Measurements from ENCODE around the gene PRRG1. TPM values are rescaled to one million over a fixed set of nuclear protein-coding genes. Genes with fewer than 3 reads are reported as not detected.
A peak's percentile ranks its signal among the peaks of the same experiment; 100 is the strongest.
"Not testable (repeated sequence)": the region's sequence is repeated elsewhere in the genome, so short reads cannot be mapped to it uniquely, and the experiment has no call there.

Gene PRRG1
- total RNA-seq, 1 donor from 2014 or later, result 14.5 TPM

- no peak for DNase-seq
- intact Hi-C loops (cut with DNase I), result no loop called here
- ATAC-seq (ENCODE audit: poor library complexity), result no peak
Measured at GRCh38 chrX:37367946-37368345, 18.8 kb downstream of the PRRG1 start.

GRCh38 chrX:37370499-37371141 lies 21.5 kb downstream of the PRRG1 start:
- ATAC-seq (ENCODE audit: poor library complexity) (no peak), DNase-seq (no peak)
- intact Hi-C loops (cut with DNase I), result no loop called here

- intact Hi-C loops (cut with DNase I), result no loop called here
- DNase-seq (peak; percentile 43), ATAC-seq (ENCODE audit: poor library complexity) (peak; percentile 91)
Measured at GRCh38 chrX:37371578-37371991, 22.4 kb downstream of the PRRG1 start.

- intact Hi-C loops (cut with DNase I), result no loop called here
- ATAC-seq (ENCODE audit: poor library complexity) (peak; percentile 76), DNase-seq (no peak)
Measured at GRCh38 chrX:37378404-37378803, 29.2 kb downstream of the PRRG1 start.

GRCh38 chrX:37378830-37379229 lies 29.7 kb downstream of the PRRG1 start:
- intact Hi-C loops (cut with DNase I), result no loop called here
- DNase-seq, result no peak
- peak; percentile 55 for ATAC-seq (ENCODE audit: poor library complexity)

- no peak for DNase-seq
- intact Hi-C loops (cut with DNase I), result no loop called here
- ATAC-seq (ENCODE audit: poor library complexity), result no peak
Measured at GRCh38 chrX:37380256-37380655, 31.1 kb downstream of the PRRG1 start.

GRCh38 chrX:37380924-37381323 lies 31.8 kb downstream of the PRRG1 start:
- ATAC-seq (ENCODE audit: poor library complexity) (peak; percentile 55), DNase-seq (no peak)
- intact Hi-C loops (cut with DNase I), result no loop called here

GRCh38 chrX:37383313-37383712 lies 34.1 kb downstream of the PRRG1 start:
- intact Hi-C loops (cut with DNase I), result no loop called here
- ATAC-seq (ENCODE audit: poor library complexity) (no peak), DNase-seq (no peak)

GRCh38 chrX:37388413-37388812 lies 39.2 kb downstream of the PRRG1 start:
- DNase-seq, result no peak
- intact Hi-C loops (cut with DNase I), result no loop called here
- no peak for ATAC-seq (ENCODE audit: poor library complexity)

GRCh38 chrX:37405956-37406355 lies 56.8 kb downstream of the PRRG1 start:
- DNase-seq (no peak), ATAC-seq (ENCODE audit: poor library complexity) (peak; percentile 61)
- intact Hi-C loops (cut with DNase I), result no loop called here

- intact Hi-C loops (cut with DNase I), result no loop called here
- DNase-seq, result no peak
- ATAC-seq (ENCODE audit: poor library complexity), result no peak
Measured at GRCh38 chrX:37407736-37408135, 58.6 kb downstream of the PRRG1 start.

GRCh38 chrX:37409278-37409677 lies 60.1 kb downstream of the PRRG1 start:
- ATAC-seq (ENCODE audit: poor library complexity), result no peak

GRCh38 chrX:37420185-37420584 lies 71.0 kb downstream of the PRRG1 start:
- intact Hi-C loops (cut with DNase I), result no loop called here
- DNase-seq (no peak), ATAC-seq (ENCODE audit: poor library complexity) (no peak)

More at GRCh38 chrX:37409278-37409677, 60.1 kb downstream of the PRRG1 start:
- intact Hi-C loops (cut with DNase I), result no loop called here
- no peak for DNase-seq

GRCh38 chrX:37420756-37421155 lies 71.6 kb downstream of the PRRG1 start:
- intact Hi-C loops (cut with DNase I), result no loop called here
- no peak for DNase-seq
- ATAC-seq (ENCODE audit: poor library complexity), result no peak

GRCh38 chrX:37424000-37424429 lies 74.9 kb downstream of the PRRG1 start:
- intact Hi-C loops (cut with DNase I), result no loop called here
- no peak for DNase-seq
- ATAC-seq (ENCODE audit: poor library complexity), result no peak

- DNase-seq (no peak), ATAC-seq (ENCODE audit: poor library complexity) (peak; percentile 83)
- intact Hi-C loops (cut with DNase I), result no loop called here
Measured at GRCh38 chrX:37425370-37425769, 76.2 kb downstream of the PRRG1 start.

- intact Hi-C loops (cut with DNase I); ATAC-seq (ENCODE audit: poor library complexity); DNase-seq: not testable (repeated sequence)
Measured at GRCh38 chrX:37428962-37429361, 79.8 kb downstream of the PRRG1 start.

- intact Hi-C loops (cut with DNase I), result no loop called here
- ATAC-seq (ENCODE audit: poor library complexity) (no peak), DNase-seq (no peak)
Measured at GRCh38 chrX:37434362-37434761, 85.2 kb downstream of the PRRG1 start.

- intact Hi-C loops (cut with DNase I), result no loop called here
- ATAC-seq (ENCODE audit: poor library complexity), result peak; percentile 57
- peak; percentile 22 for DNase-seq
Measured at GRCh38 chrX:37437160-37437559, 88.0 kb downstream of the PRRG1 start.

- no peak for DNase-seq
- intact Hi-C loops (cut with DNase I), result no loop called here
Measured at GRCh38 chrX:37441377-37441776, 92.2 kb downstream of the PRRG1 start.

GRCh38 chrX:37445182-37445581 lies 96.0 kb downstream of the PRRG1 start:
- intact Hi-C loops (cut with DNase I), result no loop called here
- ATAC-seq (ENCODE audit: poor library complexity) (no peak), DNase-seq (no peak)

More at GRCh38 chrX:37441377-37441776, 92.2 kb downstream of the PRRG1 start:
- ATAC-seq (ENCODE audit: poor library complexity), result no peak
